ENCODE data around the gene GBX2.

Gene GBX2

GRCh38 chr2:236180076-236180816 lies 12.1 kb upstream of the GBX2 start:
- no peak for DNase-seq

- DNase-seq: no peak
Observed at GRCh38 chr2:236179236-236180075, 11.3 kb upstream of the GBX2 start.

GRCh38 chr2:236178890-236179235 lies 10.7 kb upstream of the GBX2 start:
- DNase-seq: no peak

- no peak for DNase-seq
Observed at GRCh38 chr2:236177967-236178889, 10.0 kb upstream of the GBX2 start.

GRCh38 chr2:236177604-236177966 lies 9.4 kb upstream of the GBX2 start:
- DNase-seq: no peak

- no peak for DNase-seq
Observed at GRCh38 chr2:236176951-236177350, 8.8 kb upstream of the GBX2 start.

- DNase-seq: peak in 1 of 2 experiments; percentile 6
Observed at GRCh38 chr2:236176417-236176816, 8.2 kb upstream of the GBX2 start.

- DNase-seq: no peak
Observed at GRCh38 chr2:236175548-236176150, 7.5 kb upstream of the GBX2 start.

- DNase-seq: no peak
Observed at GRCh38 chr2:236173729-236174607, 5.8 kb upstream of the GBX2 start.

- no peak for DNase-seq
Observed at GRCh38 chr2:236173036-236173728, 5.0 kb upstream of the GBX2 start.

- DNase-seq: no peak
Observed at GRCh38 chr2:236172255-236173035, 4.3 kb upstream of the GBX2 start.

GRCh38 chr2:236171680-236172254 lies 3.6 kb upstream of the GBX2 start:
- no peak for DNase-seq

- no peak for DNase-seq
Observed at GRCh38 chr2:236171181-236171679, 3.0 kb upstream of the GBX2 start.

GRCh38 chr2:236170590-236171165 lies 2.5 kb upstream of the GBX2 start:
- no peak for DNase-seq

GRCh38 chr2:236169741-236170589 lies 1.8 kb upstream of the GBX2 start:
- no peak for DNase-seq

- no peak for DNase-seq
Observed at GRCh38 chr2:236169151-236169721, 1.1 kb upstream of the GBX2 start.

GRCh38 chr2:236167297-236168109 lies 683 bp downstream of the GBX2 start:
- peak; percentile 34 to 61 for DNase-seq

All from SHP77 (cell line).